T follicular helper cell (primary cell): ENCODE results near the gene ACSM3.
"Not testable (repeated sequence)": the region's sequence is repeated elsewhere in the genome, so short reads cannot be mapped to it uniquely, and the experiment has no call there.

ENCODE experiments used
- DNase-seq: peaks from one replicate; pipeline ENCODE4 v3.0.0-alpha.2; 2020; ENCODE audit warnings: low read depth

ACSM3 gene

GRCh38 chr16:20760346-20760745 is 3.5 kb upstream of the ACSM3 start:
- DNase-seq, result no peak

DNA sequence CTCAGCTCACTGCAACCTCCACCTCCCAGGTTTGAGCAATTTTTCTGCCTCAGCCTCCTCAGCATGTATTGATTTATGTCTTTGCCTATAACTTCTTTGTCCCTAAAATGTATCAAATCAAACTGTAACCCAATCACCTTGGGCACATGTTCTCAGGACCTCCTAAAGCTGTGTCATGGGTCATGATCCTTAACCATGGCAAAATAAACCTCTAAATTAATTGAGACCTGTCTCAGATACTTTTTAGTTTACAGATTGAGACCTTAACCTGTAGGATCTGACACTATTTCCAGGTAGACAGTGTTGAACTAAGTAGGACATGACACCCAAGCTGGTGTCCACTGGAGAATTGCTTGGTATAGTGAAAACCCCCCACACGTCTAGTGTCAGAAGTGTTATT is 2.6 kb upstream of the ACSM3 start:
- no peak for DNase-seq

DNA sequence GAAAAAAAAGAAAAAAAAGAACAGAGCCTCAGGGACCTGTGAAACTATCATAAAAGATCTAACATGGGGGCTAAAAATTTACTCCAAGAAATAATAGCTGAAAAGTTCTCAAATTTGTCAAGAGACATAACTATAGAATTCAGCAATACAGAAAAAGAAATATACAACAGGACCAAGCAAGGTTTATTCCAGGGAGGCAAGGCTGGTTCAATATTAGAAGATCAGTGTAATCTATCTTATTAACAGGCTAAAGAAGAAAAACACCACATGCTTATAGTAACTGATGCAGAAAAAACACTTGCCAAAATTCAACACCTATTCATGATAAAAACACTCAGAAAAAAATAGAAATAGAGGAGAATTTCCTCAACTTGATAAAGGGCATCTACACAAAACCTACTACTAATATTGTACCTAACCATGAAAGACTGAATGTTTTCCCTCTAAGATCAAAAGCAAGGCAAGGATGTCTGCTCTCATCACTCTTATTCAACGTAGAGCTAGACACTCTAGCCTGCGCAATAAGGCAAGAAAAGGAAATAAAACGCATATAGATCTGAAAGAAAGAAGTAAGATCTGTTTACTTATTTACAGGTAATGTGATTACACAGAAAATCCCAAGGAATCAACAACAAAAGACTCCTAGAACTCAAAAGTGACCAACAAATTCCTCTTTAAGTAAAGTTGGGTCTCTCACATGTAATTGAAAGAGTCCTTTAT is 1.2 kb upstream of the ACSM3 start:
- no peak for DNase-seq

- DNase-seq, result not testable (repeated sequence)
Observed at GRCh38 chr16:20764448-20764847, 634 bp downstream of the ACSM3 start.

- DNase-seq, result no peak
Observed at GRCh38 chr16:20765732-20766131, 1.9 kb downstream of the ACSM3 start.

GRCh38 chr16:20766294-20766693 is 2.5 kb downstream of the ACSM3 start:
- no peak for DNase-seq

DNA sequence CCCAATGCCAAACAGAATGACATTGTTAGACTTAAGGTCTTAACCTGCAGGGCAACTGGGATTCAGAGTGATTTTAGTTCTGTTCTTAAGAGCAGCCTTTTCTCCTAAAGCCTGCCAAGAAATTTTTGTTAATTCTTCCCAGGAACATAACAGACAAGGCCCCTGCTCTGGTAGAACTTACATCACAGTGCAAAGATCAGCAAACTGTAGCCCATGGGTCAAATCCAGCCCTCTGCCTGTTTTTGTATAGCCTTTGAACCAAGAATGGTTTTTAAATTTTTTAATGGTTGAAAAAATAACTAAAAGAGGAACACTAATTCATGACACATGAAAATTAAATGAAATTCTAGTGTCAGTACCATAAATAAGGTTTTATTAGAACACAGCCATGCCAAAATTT is 3.8 kb downstream of the ACSM3 start:
- no peak for DNase-seq

GRCh38 chr16:20768121-20768520 is 4.3 kb downstream of the ACSM3 start:
- no peak for DNase-seq

GRCh38 chr16:20768818-20769217 is 5.0 kb downstream of the ACSM3 start:
- no peak for DNase-seq

DNA sequence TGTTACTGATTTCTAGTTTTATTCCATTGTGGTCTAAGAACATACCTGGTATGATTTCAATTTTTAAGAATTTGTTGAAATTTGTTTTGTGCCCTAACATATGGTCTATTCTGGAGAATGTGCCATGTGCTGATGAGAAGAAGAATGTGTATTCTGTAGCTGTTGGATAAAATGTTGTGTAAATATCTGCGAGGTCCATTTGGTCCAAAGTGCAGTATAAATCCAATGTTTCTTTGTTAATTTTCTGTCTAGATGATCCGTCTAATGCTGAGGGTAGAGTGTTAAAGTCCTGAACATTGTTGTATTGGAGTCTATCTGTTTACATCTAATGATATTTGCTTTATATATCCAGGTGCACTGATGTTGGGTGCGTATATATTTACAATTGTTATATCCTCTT is 9.9 kb downstream of the ACSM3 start:
- DNase-seq, result no peak

GRCh38 chr16:20774703-20775362 is 11.0 kb downstream of the ACSM3 start:
- DNase-seq, result peak; percentile 40

- no peak for DNase-seq
Observed at GRCh38 chr16:20781697-20782096, 17.9 kb downstream of the ACSM3 start.

GRCh38 chr16:20782470-20782869 is 18.7 kb downstream of the ACSM3 start:
- no peak for DNase-seq

- no peak for DNase-seq
Observed at GRCh38 chr16:20784204-20784603, 20.4 kb downstream of the ACSM3 start.

- DNase-seq, result no peak
Observed at GRCh38 chr16:20789130-20789529, 25.3 kb downstream of the ACSM3 start.

DNA sequence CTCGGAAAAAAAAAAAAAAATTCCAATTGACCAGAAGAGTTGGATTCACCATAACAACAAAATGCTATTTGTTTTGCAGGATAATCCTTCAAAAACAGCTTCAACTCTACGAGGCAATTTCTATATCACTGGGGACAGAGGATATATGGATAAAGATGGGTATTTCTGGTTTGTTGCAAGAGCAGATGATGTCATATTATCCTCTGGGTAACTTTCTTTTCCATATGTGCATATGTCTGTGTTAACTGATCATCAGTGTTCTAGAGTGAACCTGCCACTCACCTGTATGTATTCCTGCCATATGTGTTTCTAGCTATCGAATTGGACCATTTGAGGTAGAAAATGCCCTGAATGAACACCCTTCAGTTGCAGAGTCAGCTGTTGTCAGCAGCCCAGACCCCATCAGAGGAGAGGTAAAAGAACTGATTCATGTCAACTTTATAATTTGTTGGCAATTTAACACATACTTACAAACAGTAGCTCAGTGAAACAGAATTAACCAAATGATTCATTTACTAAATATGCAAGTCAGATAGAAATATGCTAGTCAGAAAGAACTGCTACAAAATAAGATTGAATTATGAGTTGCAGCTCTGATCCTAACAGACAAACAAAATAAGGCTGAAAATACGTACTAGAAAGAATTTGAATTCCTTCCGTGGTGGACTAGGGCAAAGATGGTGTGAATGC is 28.3 kb downstream of the ACSM3 start:
- DNase-seq, result no peak

DNA sequence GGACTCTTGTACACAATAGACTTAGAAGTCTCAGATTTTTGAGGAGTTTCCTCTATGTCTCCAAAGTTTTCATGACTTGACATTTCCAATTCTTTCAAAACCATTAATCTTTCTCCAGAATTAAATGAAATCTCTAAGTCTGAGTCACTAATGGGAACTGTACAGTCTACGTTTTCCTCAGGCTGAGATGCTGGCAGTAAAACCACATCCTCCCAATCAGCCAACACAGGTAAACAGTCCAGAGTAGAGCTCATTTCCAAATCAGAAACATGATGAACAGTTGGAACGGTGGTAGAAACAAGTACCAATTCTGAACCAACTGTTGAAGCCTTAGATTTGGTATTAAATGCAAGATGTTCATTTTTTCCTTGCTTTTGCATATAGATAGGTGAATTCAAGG is 34.5 kb downstream of the ACSM3 start:
- no peak for DNase-seq

DNA sequence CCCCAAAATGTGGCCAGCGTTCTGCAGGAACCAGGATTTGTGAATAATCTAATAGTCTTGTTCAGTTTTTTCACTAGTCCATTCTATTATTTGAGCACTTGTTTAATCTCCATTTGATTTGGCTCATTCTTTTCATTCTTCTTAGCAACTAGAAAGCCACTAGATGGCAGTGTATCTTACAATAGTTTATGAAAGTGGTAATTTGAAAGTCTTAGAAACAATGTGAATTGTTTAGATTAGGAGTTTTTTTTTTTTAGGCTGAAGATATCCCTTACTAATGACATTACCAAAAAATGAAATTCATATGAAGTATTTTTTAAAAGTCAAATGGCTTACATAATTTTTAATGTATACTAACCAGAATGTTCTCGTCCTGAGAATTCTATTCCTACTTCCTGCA is 35.8 kb downstream of the ACSM3 start:
- no peak for DNase-seq

DNA sequence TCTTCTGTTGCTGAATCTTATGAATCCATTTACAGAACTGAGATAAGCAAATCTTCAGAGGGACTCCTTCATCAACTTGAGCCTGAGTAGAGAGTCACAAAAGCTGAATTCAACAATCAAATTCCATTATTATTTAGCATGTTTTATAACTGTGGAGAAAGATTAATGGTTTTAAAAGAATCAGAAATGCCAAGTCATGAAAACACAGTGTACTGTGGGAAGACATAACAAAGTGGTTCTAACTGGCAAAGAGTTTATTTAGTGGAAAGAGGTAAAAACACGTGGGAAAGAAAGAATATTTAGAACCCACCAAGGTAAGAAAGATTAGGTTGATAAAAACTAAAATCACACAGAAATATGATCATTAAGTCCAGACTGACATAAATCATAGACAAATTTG is 37.5 kb downstream of the ACSM3 start:
- no peak for DNase-seq

DNA sequence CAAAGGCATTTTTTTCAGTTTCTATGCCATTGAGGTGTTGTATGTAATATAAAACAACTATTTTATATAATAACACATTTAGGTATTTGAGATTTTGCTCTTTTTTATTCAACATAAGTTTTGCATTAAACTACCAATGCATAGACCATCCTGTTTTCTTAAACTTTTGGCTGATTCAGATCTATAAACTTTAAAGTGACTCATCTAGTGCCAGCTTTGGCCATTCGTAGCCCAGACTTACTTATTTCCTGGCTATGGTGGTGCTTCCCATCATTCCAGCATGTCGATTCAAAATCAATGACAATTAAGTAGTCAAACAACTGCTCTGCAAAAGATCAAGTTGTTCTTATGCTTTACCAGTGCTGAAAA is 39.4 kb downstream of the ACSM3 start:
- DNase-seq, result no peak

DNA sequence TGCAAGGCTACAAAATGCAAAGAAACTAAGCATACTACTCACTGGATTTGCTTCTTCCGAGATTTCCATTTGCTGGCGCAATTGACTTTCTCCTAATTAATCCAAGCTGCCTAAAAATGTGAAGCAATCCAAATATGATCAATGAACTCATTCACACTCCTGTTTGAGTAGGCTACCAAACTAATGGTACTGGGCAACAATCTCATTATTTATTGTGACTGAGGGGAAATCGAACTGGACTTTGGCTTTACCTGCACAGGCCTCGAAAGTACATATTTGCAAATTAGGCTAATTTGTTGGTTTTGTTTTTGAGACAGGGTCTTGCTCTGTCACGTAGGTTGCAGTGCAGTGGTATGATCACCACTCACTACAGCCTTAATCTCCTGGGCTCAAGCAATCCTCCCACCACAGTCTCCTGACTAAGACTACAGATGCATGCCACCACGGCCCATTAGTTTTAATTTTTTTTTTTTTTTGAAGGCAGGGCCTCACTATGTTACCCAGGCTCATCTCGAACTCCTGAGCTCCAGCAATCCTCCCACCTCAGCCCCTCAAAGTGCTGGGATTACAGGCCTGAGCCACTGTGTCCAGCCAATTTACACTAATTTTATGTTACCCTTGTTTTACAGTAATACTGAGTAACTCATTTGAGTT is 39.9 kb downstream of the ACSM3 start:
- DNase-seq, result no peak

GRCh38 chr16:20805684-20806167 is 41.9 kb downstream of the ACSM3 start:
- not testable (repeated sequence) for DNase-seq
